ENCODE results near the gene CMIP.
"Not testable (repeated sequence)": the region's sequence is repeated elsewhere in the genome, so short reads cannot be mapped to it uniquely, and the experiment has no call there.

Gene CMIP

GRCh38 chr16:81566086-81567007 is 121.7 kb downstream of the CMIP start:
- no peak for DNase-seq (ENCODE audit: low read depth, low spot score)

DNA sequence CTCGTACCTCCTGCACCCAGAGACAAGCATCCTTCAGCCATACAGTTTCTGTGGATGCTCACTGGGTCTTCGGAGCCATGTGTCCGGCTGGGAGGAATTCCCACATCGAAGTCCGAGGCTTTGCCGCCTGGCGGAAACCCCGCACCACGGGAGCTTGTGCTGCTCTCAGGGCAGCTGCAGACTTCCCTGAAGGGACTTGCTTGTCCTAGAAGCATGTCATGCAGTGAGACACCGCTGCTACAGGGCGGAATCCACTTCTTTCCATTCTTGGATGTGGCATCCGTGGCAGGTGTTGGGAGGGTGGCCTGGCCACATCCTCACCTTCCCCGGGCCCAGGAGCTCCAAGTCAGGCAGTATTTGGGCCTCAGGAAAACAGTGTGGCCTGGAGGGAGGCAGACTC is 122.5 kb downstream of the CMIP start:
- no peak for DNase-seq (ENCODE audit: low read depth, low spot score)

- no peak for DNase-seq (ENCODE audit: low read depth, low spot score)
Observed at GRCh38 chr16:81567987-81568748, 123.6 kb downstream of the CMIP start.

GRCh38 chr16:81568749-81569087 is 124.1 kb downstream of the CMIP start:
- DNase-seq (ENCODE audit: low read depth, low spot score): no peak

GRCh38 chr16:81569361-81570034 is 124.9 kb downstream of the CMIP start:
- no peak for DNase-seq (ENCODE audit: low read depth, low spot score)

- DNase-seq (ENCODE audit: low read depth, low spot score): no peak
Observed at GRCh38 chr16:81570151-81570846, 125.7 kb downstream of the CMIP start.

- DNase-seq (ENCODE audit: low read depth, low spot score): no peak
Observed at GRCh38 chr16:81571175-81571574, 126.6 kb downstream of the CMIP start.

GRCh38 chr16:81571592-81572385 is 127.2 kb downstream of the CMIP start:
- no peak for DNase-seq (ENCODE audit: low read depth, low spot score)

GRCh38 chr16:81572386-81573144 is 128.0 kb downstream of the CMIP start:
- no peak for DNase-seq (ENCODE audit: low read depth, low spot score)

GRCh38 chr16:81573533-81574020 is 129.0 kb downstream of the CMIP start:
- DNase-seq (ENCODE audit: low read depth, low spot score): no peak

GRCh38 chr16:81574168-81574567 is 129.6 kb downstream of the CMIP start:
- DNase-seq (ENCODE audit: low read depth, low spot score): no peak

GRCh38 chr16:81575307-81575706 is 130.7 kb downstream of the CMIP start:
- no peak for DNase-seq (ENCODE audit: low read depth, low spot score)

DNA sequence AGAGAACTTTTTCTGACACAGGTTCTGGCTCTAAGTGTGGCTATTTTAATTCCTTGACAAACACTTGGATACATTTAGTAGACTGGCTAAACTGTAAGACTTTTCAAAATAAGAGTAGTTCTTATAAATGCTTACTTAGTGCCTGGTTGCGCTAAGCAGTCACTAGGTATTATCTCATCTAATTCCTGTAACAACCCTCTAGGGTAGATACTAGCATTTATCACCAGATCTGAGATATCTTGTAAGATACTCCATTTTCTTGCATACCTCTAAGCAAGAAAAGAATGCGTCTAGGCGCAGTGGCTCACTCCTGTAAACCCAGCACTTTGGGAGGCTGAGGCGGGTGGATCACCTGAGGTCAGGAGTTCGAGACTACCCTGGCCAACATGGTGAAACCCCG is 131.2 kb downstream of the CMIP start:
- DNase-seq (ENCODE audit: low read depth, low spot score): no peak

DNA sequence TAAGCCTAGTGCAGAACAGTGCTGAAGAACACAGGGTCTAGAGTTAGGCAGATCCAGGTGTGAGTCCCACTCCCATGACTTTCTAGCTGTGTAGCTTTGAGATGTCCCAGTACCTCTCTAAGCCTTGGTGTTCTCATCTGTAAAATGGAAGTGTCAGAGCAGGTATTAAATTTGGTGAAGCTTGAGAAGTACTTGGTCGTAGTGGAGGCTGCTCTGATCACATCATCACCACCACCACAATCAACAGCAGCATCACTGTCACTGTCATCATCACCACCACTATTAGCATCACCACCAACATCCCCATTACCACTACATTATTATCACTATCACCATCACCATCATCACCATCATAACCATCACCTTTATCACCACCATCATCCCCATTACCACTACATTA is 132.1 kb downstream of the CMIP start:
- DNase-seq (ENCODE audit: low read depth, low spot score): no peak

GRCh38 chr16:81577272-81577671 is 132.7 kb downstream of the CMIP start:
- DNase-seq (ENCODE audit: low read depth, low spot score): not testable (repeated sequence)

GRCh38 chr16:81578076-81578475 is 133.5 kb downstream of the CMIP start:
- no peak for DNase-seq (ENCODE audit: low read depth, low spot score)

- DNase-seq (ENCODE audit: low read depth, low spot score): no peak
Observed at GRCh38 chr16:81578636-81579413, 134.2 kb downstream of the CMIP start.

DNA sequence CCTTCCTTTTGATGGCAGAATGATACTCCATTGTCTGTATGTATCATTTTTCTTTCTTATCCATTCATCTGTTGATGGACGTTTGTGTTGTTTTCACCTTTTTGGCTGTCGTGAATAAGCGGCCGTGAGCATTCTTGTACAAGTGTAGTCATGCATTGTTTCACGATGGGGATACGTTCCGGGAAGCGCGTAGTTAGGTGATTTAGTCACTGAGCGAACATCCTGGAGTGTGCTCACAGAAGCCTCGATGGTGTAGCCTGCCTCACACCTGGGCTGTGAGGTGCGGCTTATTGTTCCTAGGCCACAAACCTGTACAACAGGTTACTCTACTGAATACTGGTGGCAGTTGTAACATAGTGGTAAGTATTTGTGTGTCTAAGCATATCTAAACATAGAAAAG is 136.5 kb downstream of the CMIP start:
- no peak for DNase-seq (ENCODE audit: low read depth, low spot score)
